Fibroblast of skin of abdomen (primary cell): ENCODE measurements around the gene ZNF705A. TPM values are rescaled to one million over a fixed set of nuclear protein-coding genes. Genes with fewer than 3 reads are reported as not detected.
"Not testable (repeated sequence)": the region's sequence is repeated elsewhere in the genome, so short reads cannot be mapped to it uniquely, and the experiment has no call there.

Source experiments
- DNase-seq: peaks from one replicate; pipeline ENCODE4 v3.0.0-alpha.2; 2013
- polyA plus RNA-seq, 2 experiments: library from polyadenylated mRNA; unstranded; fragments of 120-200 nt; gene quantifications; one replicate each; pipeline ENCODE4 v1.2.1, GENCODE V29; 2013; ENCODE audit not compliant: insufficient read length in 2 of 2

Gene ZNF705A
- polyA plus RNA-seq (2013, experiment 1 of 2; ENCODE audit: insufficient read length) = not detected
- not detected for polyA plus RNA-seq (2013, experiment 2 of 2; ENCODE audit: insufficient read length)

GRCh38 chr12:8156845-8157244 is at the start of gene ZNF705A:
Gene ZNF705A (plus strand): TSS chr12:8157015. CDS start chr12:8172626, 15,611 bp downstream.
- peak; percentile 87 for DNase-seq

GRCh38 chr12:8108808-8109398 is 47.9 kb upstream of the ZNF705A start:
- peak; percentile 68 for DNase-seq

DNA sequence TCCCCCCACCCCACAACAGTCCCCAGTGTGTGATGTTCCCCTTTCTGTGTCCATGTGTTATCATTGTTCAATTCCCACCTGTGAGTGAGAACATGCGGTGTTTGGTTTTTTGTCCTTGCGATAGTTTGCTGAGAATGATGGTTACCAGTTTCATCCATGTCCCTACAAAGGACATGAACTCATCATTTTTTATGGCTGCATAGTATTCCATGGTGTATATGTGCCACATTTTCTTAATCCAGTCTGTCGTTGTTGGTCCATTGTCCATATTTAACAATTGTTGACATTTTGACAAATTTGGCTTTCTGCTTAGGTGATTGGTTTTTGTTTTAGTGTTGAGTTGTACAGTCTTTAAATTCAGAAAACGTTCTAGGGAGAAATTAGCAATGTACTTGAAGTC is 43.7 kb upstream of the ZNF705A start:
- DNase-seq = not testable (repeated sequence)

- no peak for DNase-seq
These were observed 36.6 kb upstream of the ZNF705A start for GRCh38 chr12:8120072-8120713.

DNA sequence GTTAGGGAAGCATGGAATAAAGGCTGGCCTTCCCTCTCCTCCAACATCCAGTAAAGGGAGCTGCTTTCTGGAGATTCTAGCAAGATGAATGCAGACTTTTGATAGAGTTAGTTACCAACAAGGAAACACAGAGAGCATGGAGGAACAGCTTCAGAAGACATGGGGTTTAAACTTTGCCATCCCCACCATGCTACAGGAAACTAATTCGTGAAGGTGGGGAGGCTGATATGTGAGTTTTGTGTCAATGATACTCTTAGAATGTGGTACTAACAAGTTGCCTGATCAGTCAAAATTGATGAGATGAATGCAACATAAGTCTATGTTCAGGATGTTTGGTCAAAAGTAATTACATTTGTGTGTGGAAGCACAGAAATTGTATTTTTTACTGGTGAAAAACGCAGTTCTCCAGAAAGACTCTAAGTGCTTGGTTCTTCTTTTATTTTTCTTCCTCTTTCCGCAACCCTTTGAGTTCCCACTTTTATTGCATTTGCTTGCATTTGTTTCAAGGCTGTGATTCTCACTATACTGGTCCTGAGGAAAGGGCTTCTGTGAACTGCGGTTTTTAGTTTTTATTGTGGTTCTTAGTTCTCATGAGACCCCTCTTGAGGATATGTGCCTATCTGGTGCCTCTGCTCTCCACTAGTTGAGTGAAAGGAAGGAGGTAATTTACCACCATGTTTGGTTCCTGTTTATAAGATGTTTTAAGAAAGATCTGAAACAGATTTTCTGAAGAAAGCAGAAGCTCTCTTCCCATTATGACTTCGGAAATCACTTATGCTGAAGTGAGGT is 33.5 kb upstream of the ZNF705A start, which contains the start of gene CLEC4A:
Gene CLEC4A, plus strand, starts transcription at position 494 of the 789 bp plus-strand sequence. Its CDS starts 262 bp downstream, at position 756.
- no peak for DNase-seq

DNA sequence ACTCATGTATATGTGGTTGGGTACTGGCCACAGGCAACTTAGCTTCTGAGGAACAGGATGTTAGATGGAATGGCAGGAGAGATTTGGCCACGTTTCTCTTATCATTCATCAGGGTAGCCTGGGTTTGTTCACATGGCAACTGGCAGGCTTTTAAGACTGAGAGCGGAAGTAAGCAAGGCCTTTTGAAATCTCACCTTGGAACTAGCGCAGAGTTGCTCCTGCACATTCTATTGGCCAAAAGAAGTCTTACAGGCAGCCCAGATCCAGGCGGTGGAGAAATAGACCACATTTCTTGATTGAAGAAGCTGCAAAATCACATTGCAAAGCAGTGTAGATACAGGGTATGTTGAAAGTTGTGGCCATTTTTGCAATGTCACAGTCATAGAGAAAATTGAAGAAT is 29.7 kb upstream of the ZNF705A start:
- DNase-seq = no peak

GRCh38 chr12:8133636-8134397 is 23.0 kb upstream of the ZNF705A start:
- DNase-seq = not testable (repeated sequence)

DNA sequence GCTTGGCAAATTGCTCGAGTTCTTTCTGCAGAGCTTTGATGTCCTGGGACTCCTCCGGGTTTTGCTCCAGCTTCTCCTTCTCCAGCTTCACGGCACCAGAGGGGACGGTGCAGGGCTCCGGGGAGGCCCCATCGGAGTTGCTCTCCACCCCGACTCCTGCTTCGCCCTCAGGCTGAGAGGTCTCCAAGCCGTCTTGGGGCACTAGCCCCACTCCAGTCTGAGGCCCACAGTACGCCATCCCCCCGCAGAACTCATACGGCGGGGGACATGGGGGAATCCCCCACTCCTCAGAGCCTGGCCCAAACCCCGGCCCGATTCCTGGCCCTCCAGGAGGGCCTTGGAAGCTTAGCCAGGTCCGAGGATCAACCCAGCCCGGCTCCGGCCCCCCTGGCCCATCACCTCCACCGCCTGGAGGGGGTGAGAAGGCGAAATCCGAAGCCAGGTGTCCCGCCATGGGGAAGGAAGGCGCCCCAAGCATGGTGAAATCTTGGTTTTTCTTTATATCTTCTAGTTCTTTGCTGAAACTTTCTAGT is 22.4 kb upstream of the ZNF705A start:
- DNase-seq = not testable (repeated sequence)

GRCh38 chr12:8141647-8142046 is 15.2 kb upstream of the ZNF705A start:
- not testable (repeated sequence) for DNase-seq

DNA sequence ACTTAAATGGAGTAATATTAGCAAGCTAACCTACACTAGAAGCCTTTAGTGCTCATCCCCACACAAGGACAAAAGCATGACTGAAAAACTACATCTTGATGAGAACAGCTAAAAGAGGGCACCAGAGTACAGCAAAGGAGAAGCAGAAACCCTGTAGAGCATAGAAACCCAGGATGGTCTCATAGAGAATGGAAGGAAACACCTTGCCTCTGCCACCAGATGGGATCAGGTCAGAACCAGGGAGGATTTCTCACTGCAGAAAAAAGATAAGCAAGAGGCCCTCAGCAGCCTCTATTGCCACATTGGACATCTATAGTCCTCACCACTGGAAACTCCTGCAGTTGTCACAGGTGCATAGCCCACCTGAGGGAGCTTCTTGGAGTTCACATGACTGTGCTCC is 13.6 kb upstream of the ZNF705A start:
- no peak for DNase-seq

GRCh38 chr12:8145754-8146441 is 10.9 kb upstream of the ZNF705A start:
- DNase-seq = peak; percentile 91

DNA sequence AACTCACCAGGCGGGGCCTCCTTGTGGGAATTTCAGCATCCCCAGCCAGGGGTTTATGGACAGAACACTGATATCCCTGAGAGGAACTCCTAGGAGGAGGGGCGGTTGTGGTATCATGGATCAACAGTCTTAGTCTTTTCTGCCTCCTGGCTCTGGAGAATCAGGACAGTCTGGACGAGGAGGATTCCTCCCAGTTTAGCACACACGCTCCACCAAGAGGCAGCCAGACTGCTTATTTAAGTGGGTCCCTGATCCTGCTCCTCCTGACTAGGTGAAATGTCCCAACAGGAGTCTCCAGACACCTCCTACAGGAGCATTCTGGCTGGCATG is 10.4 kb upstream of the ZNF705A start:
- no peak for DNase-seq

DNA sequence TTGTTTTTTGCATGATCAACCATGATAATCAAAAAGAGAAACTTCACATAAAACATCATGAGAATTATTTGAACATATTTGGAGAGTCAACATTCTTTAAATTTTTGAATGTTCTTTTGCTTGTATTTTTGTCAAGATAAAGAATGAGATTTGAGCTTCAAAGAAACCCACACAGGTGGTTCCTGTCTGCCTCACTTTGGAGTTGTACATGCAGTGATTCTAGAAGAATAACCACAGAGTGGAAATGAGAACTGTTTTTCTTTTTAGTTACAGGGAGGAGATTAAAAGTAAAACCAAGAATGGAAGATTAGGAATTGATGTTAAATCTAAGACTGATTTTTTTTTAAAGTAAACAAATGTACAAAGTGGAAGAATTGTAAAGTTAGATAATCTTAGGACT is 2.3 kb upstream of the ZNF705A start:
- DNase-seq = peak; percentile 3

DNA sequence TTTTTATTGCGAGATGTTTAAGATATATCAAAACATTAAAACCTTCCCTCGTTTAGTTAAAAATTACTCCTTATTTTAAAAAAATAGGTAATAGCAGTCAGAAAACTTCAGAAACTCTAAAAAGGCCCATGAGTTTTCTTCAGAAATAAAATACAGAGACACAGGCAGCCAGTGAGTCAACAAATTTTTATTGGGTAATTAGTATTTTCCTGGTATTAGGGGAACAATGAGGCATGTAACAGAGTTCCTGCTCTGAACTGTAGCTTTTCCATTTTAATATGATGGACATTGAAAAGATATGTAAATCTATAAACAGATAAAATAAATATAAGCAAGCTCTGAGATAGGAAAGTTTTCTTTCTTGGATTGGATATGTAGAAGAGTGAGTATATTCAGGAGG is 399 bp upstream of the ZNF705A start:
- no peak for DNase-seq

GRCh38 chr12:8157484-8158198 is 826 bp downstream of the ZNF705A start:
- DNase-seq = no peak

DNA sequence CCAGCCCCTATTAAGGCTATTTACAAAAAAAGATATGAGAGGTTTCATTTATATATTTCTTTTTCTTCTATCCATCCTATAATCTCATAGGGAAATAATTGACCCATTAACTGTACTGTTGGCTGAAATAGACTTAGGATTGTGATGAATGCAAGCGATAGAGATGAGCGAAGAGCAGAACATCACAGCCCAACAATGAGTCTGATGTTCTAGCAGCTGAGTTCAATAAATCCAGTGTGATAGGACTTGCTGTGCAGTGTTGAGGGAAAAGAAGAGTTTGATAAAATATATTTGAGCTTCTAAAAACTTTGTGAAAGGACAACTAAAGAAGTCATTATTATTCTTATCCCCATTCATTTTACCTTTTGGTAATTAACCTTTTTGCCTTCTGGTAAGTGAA is 16.1 kb downstream of the ZNF705A start:
- not testable (repeated sequence) for DNase-seq

DNA sequence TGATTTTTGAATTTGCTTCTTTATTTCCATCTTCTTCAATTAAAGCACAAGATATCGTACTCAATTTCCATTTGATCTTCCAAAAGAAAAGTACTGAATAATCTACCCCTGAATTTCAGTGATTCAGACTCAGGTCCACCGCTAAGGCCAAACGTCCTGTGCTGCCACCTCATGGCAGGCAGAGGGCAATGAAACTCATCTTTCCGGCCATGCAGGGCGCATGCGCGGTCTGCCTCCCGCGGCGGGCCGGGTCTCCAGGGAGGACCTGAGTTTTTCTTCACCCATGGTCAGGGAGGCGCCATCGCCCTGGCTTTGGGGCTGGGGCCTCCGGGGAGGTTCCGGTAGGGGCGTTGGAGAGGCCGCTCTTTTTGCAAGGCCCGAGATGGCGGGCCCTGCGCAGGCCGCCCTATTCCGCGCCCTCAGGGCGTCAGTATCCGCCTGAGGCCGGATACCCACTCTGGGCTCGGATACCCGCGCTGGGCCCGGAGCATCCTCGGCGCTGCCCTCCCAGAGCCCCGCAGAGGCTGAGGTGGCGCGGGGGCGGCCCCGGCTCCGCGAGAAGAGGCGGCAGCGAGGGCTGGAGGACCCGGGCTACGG is 23.3 kb downstream of the ZNF705A start:
- DNase-seq = peak; percentile 72

DNA sequence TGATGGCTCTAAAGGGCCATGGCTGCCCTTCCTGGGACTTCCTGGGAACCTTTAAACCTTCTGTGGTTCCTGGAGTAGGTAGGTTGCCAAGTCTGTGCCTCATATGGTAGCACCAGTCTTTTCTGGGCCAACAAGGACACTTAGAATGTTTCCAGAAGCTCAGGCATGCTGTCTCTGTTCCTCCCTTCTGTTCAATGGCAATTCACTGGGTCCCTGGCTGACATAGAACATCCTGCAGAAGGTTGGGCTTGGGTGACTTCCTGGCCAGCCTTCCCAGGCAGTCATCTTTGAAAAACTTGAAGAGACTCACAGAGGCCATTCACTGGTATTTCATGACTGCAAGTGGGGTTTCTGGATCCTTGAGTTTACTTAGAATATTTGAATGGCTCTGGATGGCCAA is 24.5 kb downstream of the ZNF705A start:
- DNase-seq = not testable (repeated sequence)

DNA sequence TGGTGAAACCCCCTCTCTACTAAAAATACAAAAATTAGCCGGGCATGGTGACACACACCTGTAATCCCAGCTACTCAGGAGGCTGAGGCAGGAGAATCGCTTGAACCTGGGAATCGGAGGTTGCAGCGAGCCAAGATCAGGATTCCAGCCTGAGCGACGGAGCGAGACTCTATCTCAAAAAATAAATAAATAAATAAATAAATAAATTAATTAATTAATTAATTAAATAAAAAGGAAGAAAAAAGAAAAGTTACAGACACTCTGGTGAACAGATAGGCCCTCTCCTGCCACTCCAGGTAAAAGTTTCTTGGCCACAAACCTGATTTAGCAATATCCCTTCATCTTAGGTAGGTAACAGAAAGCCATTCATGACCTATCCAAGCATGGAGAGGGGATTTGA is 26.1 kb downstream of the ZNF705A start:
- not testable (repeated sequence) for DNase-seq

GRCh38 chr12:8183346-8183745 is 26.5 kb downstream of the ZNF705A start:
- not testable (repeated sequence) for DNase-seq

DNA sequence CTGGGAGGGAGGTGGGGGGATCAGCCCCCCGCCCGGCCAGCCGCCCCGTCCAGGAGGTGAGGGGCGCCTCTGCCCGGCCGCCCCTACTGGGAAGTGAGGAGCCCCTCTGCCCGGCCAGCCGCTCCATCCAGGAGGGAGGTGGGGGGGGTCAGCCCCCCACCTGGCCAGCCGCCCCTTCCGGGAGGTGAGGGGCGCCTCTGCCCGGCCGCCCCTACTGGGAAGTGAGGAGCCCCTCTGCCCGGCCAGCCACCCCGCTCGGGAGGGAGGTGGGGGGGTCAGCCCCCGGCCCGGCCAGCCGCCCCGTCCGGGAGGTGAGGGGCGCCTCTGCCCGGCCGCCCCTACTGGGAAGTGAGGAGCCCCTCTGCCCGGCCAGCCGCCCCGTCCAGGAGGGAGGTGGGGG is 27.4 kb downstream of the ZNF705A start:
- not testable (repeated sequence) for DNase-seq
